Inferior parietal cortex (tissue), 1 donor: Measurements from ENCODE around the gene RERE.
A peak's percentile ranks its signal among the peaks of the same experiment; 100 is the strongest.
"Not testable (repeated sequence)": the region's sequence is repeated elsewhere in the genome, so short reads cannot be mapped to it uniquely, and the experiment has no call there.

Source experiments
- DNase-seq: peaks from one replicate; pipeline ENCODE4 v3.0.0-alpha.2; 2016; ENCODE audit errors: extremely low spot score

The RERE gene

GRCh38 chr1:8607906-8608305 lies 209.5 kb downstream of the RERE start:
- no peak for DNase-seq

- no peak for DNase-seq
Observed at GRCh38 chr1:8604041-8604945, 213.1 kb downstream of the RERE start.

GRCh38 chr1:8603220-8603616 lies 214.2 kb downstream of the RERE start:
- DNase-seq, result no peak

GRCh38 chr1:8602471-8603219 lies 214.8 kb downstream of the RERE start:
- DNase-seq, result no peak

GRCh38 chr1:8600336-8600735 lies 217.1 kb downstream of the RERE start:
- DNase-seq, result no peak

- DNase-seq, result no peak
Observed at GRCh38 chr1:8599646-8600212, 217.7 kb downstream of the RERE start.

GRCh38 chr1:8598783-8599182 lies 218.7 kb downstream of the RERE start:
- DNase-seq, result no peak

- peak; percentile 71 for DNase-seq
Observed at GRCh38 chr1:8598060-8598724, 219.2 kb downstream of the RERE start.

GRCh38 chr1:8597455-8597854 lies 220.0 kb downstream of the RERE start:
- DNase-seq, result no peak

- DNase-seq, result no peak
Observed at GRCh38 chr1:8595941-8596340, 221.5 kb downstream of the RERE start.

GRCh38 chr1:8595332-8595731 lies 222.1 kb downstream of the RERE start:
- DNase-seq, result no peak

- not testable (repeated sequence) for DNase-seq
Observed at GRCh38 chr1:8593292-8593691, 224.1 kb downstream of the RERE start.

- DNase-seq, result no peak
Observed at GRCh38 chr1:8591569-8591968, 225.9 kb downstream of the RERE start.

GRCh38 chr1:8590721-8591351 lies 226.6 kb downstream of the RERE start:
- DNase-seq, result peak; percentile 67

GRCh38 chr1:8589571-8589970 lies 227.9 kb downstream of the RERE start:
- no peak for DNase-seq

GRCh38 chr1:8587784-8588183 lies 229.7 kb downstream of the RERE start:
- DNase-seq, result no peak

- DNase-seq, result no peak
Observed at GRCh38 chr1:8586438-8586837, 231.0 kb downstream of the RERE start.

GRCh38 chr1:8584316-8584715 lies 233.1 kb downstream of the RERE start:
- no peak for DNase-seq

- no peak for DNase-seq
Observed at GRCh38 chr1:8583031-8583430, 234.4 kb downstream of the RERE start.

GRCh38 chr1:8580566-8580965 lies 236.9 kb downstream of the RERE start:
- DNase-seq, result no peak

GRCh38 chr1:8578936-8579335 lies 238.5 kb downstream of the RERE start:
- no peak for DNase-seq
